Suprapubic skin (tissue), 4 donors: Measurements from ENCODE around the gene LRP1B.

Experiments
- CTCF ChIP-seq, 2 donors: fragments of 200-600 bp in 1 of 2; fragments of 450-650 bp in 1 of 2; sonication (generic) in 1 of 2; IDR thresholded peaks; one replicate each; pipeline ENCODE4 v1.5.1; 2016 to 2019; ENCODE audit warnings: antibody characterized with exemption in 2 of 2, mild to moderate bottlenecking in 1 of 2, moderate library complexity in 1 of 2
- POLR2A ChIP-seq, 2 donors: fragments of 450-650 bp; IDR thresholded peaks; one replicate each; pipeline ENCODE4 v1.6.1; 2017; ENCODE audit warnings: antibody characterized with exemption in 2 of 2, mild to moderate bottlenecking in 2 of 2, moderate library complexity in 2 of 2
- POLR2AphosphoS5 ChIP-seq, 3 donors: sonication (generic); formaldehyde crosslinking; IDR thresholded peaks; one replicate each; pipeline ENCODE4 v1.6.1; 2017; ENCODE audit warnings: antibody characterized with exemption in 3 of 3

DNA sequence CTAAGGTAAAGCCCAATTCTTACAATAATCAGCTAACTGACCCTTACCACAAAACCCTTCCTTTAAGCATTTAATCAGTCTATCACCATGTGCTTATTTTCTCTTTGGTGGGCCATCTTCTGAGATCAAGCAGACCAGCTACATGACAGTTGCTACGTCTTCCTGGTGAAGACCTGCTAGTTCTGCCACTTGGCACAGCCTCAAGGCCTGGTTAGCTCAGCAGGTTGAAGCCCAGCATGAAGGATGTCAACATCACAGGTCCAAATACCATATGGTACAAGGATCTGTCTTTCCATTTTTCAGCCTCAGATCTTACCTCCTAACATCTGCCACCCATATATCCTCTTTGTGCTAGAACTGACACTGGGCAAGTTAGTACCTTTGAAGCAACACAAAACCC, 636.9 kb downstream of the LRP1B start:
- TF ChIP-seq POLR2A (IDR thresholded peaks at IDR 0.05) (no peak), CTCF (IDR thresholded peaks at IDR 0.05) (no peak), POLR2AphosphoS5 (IDR thresholded peaks at IDR 0.05) (no peak)
